ENCODE data around the gene SATB1. TPM values are rescaled to one million over a fixed set of nuclear protein-coding genes. Genes with fewer than 3 reads are reported as not detected.

Gene SATB1
- total RNA-seq, 1 experiment from 2014 or later = 16.6 TPM

DNA sequence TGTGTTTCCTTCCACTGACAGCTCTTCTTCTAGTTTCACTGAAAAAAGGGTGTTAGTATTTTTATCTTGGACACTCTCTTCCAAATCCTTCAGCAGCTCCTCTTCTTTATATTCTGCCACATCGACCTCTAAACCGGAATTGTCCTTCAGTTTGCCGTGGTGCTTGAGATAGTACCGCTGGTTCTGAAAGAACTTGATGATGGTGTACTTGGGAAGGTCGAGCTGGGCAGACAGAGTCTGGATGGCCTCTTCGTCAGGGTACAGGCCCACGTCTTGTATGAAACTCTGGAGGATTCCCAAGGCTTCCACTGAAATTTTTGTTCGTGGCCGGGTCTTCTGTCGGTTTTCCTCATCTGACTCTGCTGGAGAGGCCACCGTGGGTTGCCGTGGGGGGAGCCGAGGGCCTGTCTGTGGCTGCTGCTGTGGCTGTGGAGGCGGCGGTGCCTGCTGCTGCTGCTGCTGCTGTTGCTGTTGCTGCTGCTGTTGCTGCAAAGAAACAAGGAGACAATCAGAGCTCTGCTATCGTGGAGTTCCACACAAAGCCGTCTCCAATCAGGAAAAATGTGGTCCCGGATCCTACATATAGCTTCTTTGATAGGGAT lies 75.8 kb downstream of the SATB1 start:
- intact Hi-C loops (cut with micrococcal nuclease; ENCODE audit: unreplicated experiment) = no loop called here
- Mint-ChIP-seq H3K36me3 (ENCODE audit: insufficient read depth, unreplicated experiment) (peaks cover 5% of the 10 kb centered on the region), H3K4me1 (ENCODE audit: low read depth, unreplicated experiment) (no peaks in the 10 kb centered on the region), H3K9me3 (ENCODE audit: low read depth, unreplicated experiment) (no peaks in the 10 kb centered on the region), H3K4me3 (ENCODE audit: low read depth, unreplicated experiment) (no peak overlapping the region), H3K27me3 (ENCODE audit: unreplicated experiment) (no peaks in the 10 kb centered on the region), H3K27ac (ENCODE audit: unreplicated experiment) (no peak overlapping the region)
- no TSS peak for BruUV-seq (replicated peaks)
- TF ChIP-seq, protein P1, sequence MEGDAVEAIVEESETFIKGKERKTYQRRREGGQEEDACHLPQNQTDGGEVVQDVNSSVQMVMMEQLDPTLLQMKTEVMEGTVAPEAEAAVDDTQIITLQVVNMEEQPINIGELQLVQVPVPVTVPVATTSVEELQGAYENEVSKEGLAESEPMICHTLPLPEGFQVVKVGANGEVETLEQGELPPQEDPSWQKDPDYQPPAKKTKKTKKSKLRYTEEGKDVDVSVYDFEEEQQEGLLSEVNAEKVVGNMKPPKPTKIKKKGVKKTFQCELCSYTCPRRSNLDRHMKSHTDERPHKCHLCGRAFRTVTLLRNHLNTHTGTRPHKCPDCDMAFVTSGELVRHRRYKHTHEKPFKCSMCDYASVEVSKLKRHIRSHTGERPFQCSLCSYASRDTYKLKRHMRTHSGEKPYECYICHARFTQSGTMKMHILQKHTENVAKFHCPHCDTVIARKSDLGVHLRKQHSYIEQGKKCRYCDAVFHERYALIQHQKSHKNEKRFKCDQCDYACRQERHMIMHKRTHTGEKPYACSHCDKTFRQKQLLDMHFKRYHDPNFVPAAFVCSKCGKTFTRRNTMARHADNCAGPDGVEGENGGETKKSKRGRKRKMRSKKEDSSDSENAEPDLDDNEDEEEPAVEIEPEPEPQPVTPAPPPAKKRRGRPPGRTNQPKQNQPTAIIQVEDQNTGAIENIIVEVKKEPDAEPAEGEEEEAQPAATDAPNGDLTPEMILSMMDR (IDR thresholded peaks at IDR 0.05; ENCODE audit: unreplicated experiment) = no peak
- CTCF ChIA-PET = no interaction called here
- DNase-seq = no peak

DNA sequence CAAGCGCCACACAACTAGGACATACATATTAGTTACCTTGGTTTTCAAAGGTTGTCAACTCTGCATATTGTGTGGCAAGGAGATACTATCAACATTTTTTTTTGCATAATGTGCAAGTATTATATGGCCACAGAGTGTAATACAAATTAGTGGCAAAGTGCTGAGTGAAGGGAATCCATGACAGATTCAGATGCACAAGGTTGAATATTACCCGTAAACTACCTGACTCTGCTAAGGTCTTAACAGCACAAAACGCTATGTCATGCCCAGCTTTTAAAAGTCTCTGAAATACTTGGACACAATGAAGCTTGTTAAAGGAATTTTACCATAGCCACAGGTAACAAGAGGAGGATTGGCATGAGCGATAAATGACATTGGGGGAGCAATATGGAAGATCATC lies 79.0 kb downstream of the SATB1 start:
- Mint-ChIP-seq H3K4me3 (ENCODE audit: low read depth, unreplicated experiment) (no peak overlapping the region), H3K9me3 (ENCODE audit: low read depth, unreplicated experiment) (no peaks in the 10 kb centered on the region), H3K27me3 (ENCODE audit: unreplicated experiment) (no peaks in the 10 kb centered on the region), H3K27ac (ENCODE audit: unreplicated experiment) (no peak overlapping the region), H3K36me3 (ENCODE audit: insufficient read depth, unreplicated experiment) (peaks cover 5% of the 10 kb centered on the region), H3K4me1 (ENCODE audit: low read depth, unreplicated experiment) (no peaks in the 10 kb centered on the region)
- no TSS peak for BruUV-seq (replicated peaks)
- TF ChIP-seq, protein P1 (IDR thresholded peaks at IDR 0.05; ENCODE audit: unreplicated experiment) = no peak
- CTCF ChIA-PET = no interaction called here
- intact Hi-C loops (cut with micrococcal nuclease; ENCODE audit: unreplicated experiment) = no loop called here
- no peak for DNase-seq

DNA sequence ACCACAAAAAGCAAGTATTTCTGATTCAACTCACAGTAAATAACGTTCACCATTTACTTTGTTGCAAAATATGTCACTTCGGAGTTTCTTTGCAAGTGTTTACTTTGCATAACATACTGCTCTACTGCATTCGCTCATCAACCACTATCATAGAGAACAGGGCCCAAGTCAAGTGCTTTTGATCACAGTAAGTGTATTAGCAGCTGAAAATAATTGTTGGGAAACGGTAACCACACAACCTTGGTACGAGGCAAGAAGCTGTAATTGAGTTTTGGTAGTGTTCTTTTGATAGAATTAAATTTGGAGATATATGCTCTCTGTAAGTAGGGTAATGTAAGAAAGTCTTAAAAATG lies 80.1 kb downstream of the SATB1 start:
- H3K36me3 Mint-ChIP-seq (ENCODE audit: insufficient read depth, unreplicated experiment) = peaks cover 5% of the 10 kb centered on the region
- no peaks in the 10 kb centered on the region for H3K4me1 Mint-ChIP-seq (ENCODE audit: low read depth, unreplicated experiment)
- no peak for DNase-seq
- H3K27ac Mint-ChIP-seq (ENCODE audit: unreplicated experiment) = no peak overlapping the region
- intact Hi-C loops (cut with micrococcal nuclease; ENCODE audit: unreplicated experiment) = no loop called here
- no TSS peak for BruUV-seq (replicated peaks)
- H3K27me3 Mint-ChIP-seq (ENCODE audit: unreplicated experiment) = no peaks in the 10 kb centered on the region
- H3K9me3 Mint-ChIP-seq (ENCODE audit: low read depth, unreplicated experiment) = no peaks in the 10 kb centered on the region
- TF ChIP-seq, protein P1 (IDR thresholded peaks at IDR 0.05; ENCODE audit: unreplicated experiment) = no peak
- no peak overlapping the region for H3K4me3 Mint-ChIP-seq (ENCODE audit: low read depth, unreplicated experiment)
- CTCF ChIA-PET = no interaction called here

DNA sequence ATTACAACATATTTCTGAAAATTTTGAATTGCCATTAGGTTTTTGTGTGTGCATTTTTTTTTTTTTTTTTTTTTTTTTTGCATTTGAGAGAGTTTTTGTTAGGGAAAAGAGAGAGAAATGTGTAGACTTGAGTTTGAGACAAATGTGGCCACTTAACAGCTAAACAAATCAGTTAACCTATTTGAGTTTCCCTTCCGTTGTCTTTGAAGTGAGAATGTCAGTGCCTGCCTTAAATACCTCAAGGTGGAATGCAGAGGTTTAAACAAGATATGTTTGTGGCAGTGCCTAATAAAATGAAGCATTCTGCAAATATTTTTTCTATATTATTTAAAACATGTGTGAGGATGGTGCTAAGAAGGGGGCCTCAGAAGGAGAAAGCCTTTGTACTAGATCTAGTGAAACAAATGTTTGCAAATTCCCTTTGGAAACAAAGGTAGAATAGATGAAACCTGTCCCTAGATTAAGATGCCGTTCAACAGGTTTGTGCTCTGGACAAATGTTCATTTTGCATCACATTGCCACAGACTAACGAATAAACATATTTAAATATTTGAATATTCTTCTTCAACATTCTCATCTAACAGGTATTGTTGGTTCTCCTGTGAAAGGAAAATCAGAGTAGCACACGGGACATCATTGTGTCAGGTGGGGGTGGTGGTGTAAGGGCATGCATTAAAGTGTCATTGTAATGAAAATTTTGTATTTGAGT lies 80.7 kb downstream of the SATB1 start:
- Mint-ChIP-seq H3K36me3 (ENCODE audit: insufficient read depth, unreplicated experiment) (peaks cover 5% of the 10 kb centered on the region), H3K4me3 (ENCODE audit: low read depth, unreplicated experiment) (no peak overlapping the region), H3K4me1 (ENCODE audit: low read depth, unreplicated experiment) (no peaks in the 10 kb centered on the region), H3K27me3 (ENCODE audit: unreplicated experiment) (no peaks in the 10 kb centered on the region), H3K27ac (ENCODE audit: unreplicated experiment) (no peak overlapping the region), H3K9me3 (ENCODE audit: low read depth, unreplicated experiment) (no peaks in the 10 kb centered on the region)
- CTCF ChIA-PET = no interaction called here
- no peak for DNase-seq
- intact Hi-C loops (cut with micrococcal nuclease; ENCODE audit: unreplicated experiment) = no loop called here
- TF ChIP-seq, protein P1 (IDR thresholded peaks at IDR 0.05; ENCODE audit: unreplicated experiment) = no peak
- BruUV-seq (replicated peaks) = no TSS peak

Measured in Calu3 (cell line).